Activated naive CD4-positive, alpha-beta T cell treated with anti-CD3 and anti-CD28 coated beads, Interleukin-2, amount 50 U/mL, for 24 hours (primary cell): ENCODE data around the gene NRDC.
A peak's percentile ranks its signal among the peaks of the same experiment; 100 is the strongest.
"Not testable (repeated sequence)": the region's sequence is repeated elsewhere in the genome, so short reads cannot be mapped to it uniquely, and the experiment has no call there.

Experiments
- H3K27ac Mint-ChIP-seq: one replicate; pipeline ENCODE4 v1.8.0; 2021; ENCODE audit warnings: mild to moderate bottlenecking, mixed read lengths
- H3K27me3 Mint-ChIP-seq: one replicate; pipeline ENCODE4 v1.8.0; 2021; ENCODE audit warnings: mixed read lengths
- H3K36me3 Mint-ChIP-seq: one replicate; pipeline ENCODE4 v1.8.0; 2021; ENCODE audit warnings: mixed read lengths
- H3K4me1 Mint-ChIP-seq: one replicate; pipeline ENCODE4 v1.8.0; 2021; ENCODE audit warnings: mixed read lengths
- H3K4me3 Mint-ChIP-seq: one replicate; pipeline ENCODE4 v1.8.0; 2021; ENCODE audit warnings: mild to moderate bottlenecking, mixed read lengths
- H3K9me3 Mint-ChIP-seq: one replicate; pipeline ENCODE4 v1.8.0; 2021; ENCODE audit warnings: mixed read lengths

Gene NRDC

GRCh38 chr1:51840182-51840581 lies 38.3 kb downstream of the NRDC start:
- no peaks in the 10 kb centered on the region for H3K27me3 Mint-ChIP-seq
- peaks cover 48% of the 10 kb centered on the region for H3K4me1 Mint-ChIP-seq
- peaks cover 11% of the 10 kb centered on the region for H3K36me3 Mint-ChIP-seq
- no peak overlapping the region for H3K4me3 Mint-ChIP-seq
- H3K9me3 Mint-ChIP-seq = no peaks in the 10 kb centered on the region
- H3K27ac Mint-ChIP-seq = no peak overlapping the region

GRCh38 chr1:51839094-51839493 lies 39.4 kb downstream of the NRDC start:
- no peaks in the 10 kb centered on the region for H3K9me3 Mint-ChIP-seq
- no peak overlapping the region for H3K27ac Mint-ChIP-seq
- no peak overlapping the region for H3K4me3 Mint-ChIP-seq
- H3K4me1 Mint-ChIP-seq = peaks cover 41% of the 10 kb centered on the region
- H3K36me3 Mint-ChIP-seq = peaks cover 11% of the 10 kb centered on the region
- no peaks in the 10 kb centered on the region for H3K27me3 Mint-ChIP-seq

- Mint-ChIP-seq H3K4me3 (no peak overlapping the region), H3K4me1 (peaks cover 31% of the 10 kb centered on the region), H3K9me3 (no peaks in the 10 kb centered on the region), H3K27ac (no peak overlapping the region), H3K27me3 (no peaks in the 10 kb centered on the region), H3K36me3 (peaks cover 15% of the 10 kb centered on the region)
Observed at GRCh38 chr1:51837243-51837642, 41.3 kb downstream of the NRDC start.

GRCh38 chr1:51833700-51834099 lies 44.8 kb downstream of the NRDC start:
- Mint-ChIP-seq H3K27ac (no peak overlapping the region), H3K4me3 (no peak overlapping the region), H3K36me3 (peaks cover 11% of the 10 kb centered on the region), H3K27me3 (no peaks in the 10 kb centered on the region), H3K9me3 (no peaks in the 10 kb centered on the region), H3K4me1 (peaks cover 10% of the 10 kb centered on the region)

GRCh38 chr1:51829058-51829457 lies 49.5 kb downstream of the NRDC start:
- Mint-ChIP-seq H3K27me3 (no peaks in the 10 kb centered on the region), H3K36me3 (peaks cover 15% of the 10 kb centered on the region), H3K27ac (no peak overlapping the region), H3K4me1 (no peaks in the 10 kb centered on the region), H3K4me3 (no peak overlapping the region), H3K9me3 (no peaks in the 10 kb centered on the region)

- Mint-ChIP-seq H3K36me3 (peaks cover 13% of the 10 kb centered on the region), H3K27me3 (no peaks in the 10 kb centered on the region), H3K4me1 (no peaks in the 10 kb centered on the region), H3K4me3 (no peak overlapping the region), H3K27ac (no peak overlapping the region), H3K9me3 (no peaks in the 10 kb centered on the region)
Observed at GRCh38 chr1:51819810-51820209, 58.7 kb downstream of the NRDC start.

GRCh38 chr1:51819021-51819420 lies 59.5 kb downstream of the NRDC start:
- not testable (repeated sequence) for H3K9me3 Mint-ChIP-seq, H3K4me3 Mint-ChIP-seq, H3K27me3 Mint-ChIP-seq, H3K4me1 Mint-ChIP-seq, H3K27ac Mint-ChIP-seq
- peaks cover 15% of the 10 kb centered on the region for H3K36me3 Mint-ChIP-seq

- Mint-ChIP-seq H3K36me3 (peaks cover 20% of the 10 kb centered on the region), H3K27ac (no peak overlapping the region)
Observed at GRCh38 chr1:51818487-51818886, 60.0 kb downstream of the NRDC start.

GRCh38 chr1:51814513-51814912 lies 64.0 kb downstream of the NRDC start:
- H3K27me3 Mint-ChIP-seq = no peaks in the 10 kb centered on the region
- H3K4me1 Mint-ChIP-seq = no peaks in the 10 kb centered on the region
- H3K36me3 Mint-ChIP-seq = peaks cover 12% of the 10 kb centered on the region
- no peak overlapping the region for H3K4me3 Mint-ChIP-seq
- H3K9me3 Mint-ChIP-seq = no peaks in the 10 kb centered on the region
- no peak overlapping the region for H3K27ac Mint-ChIP-seq

More at GRCh38 chr1:51818487-51818886, 60.0 kb downstream of the NRDC start:
- no peaks in the 10 kb centered on the region for H3K9me3 Mint-ChIP-seq
- H3K27me3 Mint-ChIP-seq = no peaks in the 10 kb centered on the region
- no peak overlapping the region for H3K4me3 Mint-ChIP-seq
- H3K4me1 Mint-ChIP-seq = no peaks in the 10 kb centered on the region

- H3K9me3 Mint-ChIP-seq = no peaks in the 10 kb centered on the region
Observed at GRCh38 chr1:51799372-51799771, 79.2 kb downstream of the NRDC start.

GRCh38 chr1:51794868-51795267 lies 83.7 kb downstream of the NRDC start:
- H3K27ac Mint-ChIP-seq = peak overlapping the region; percentile 55
- peaks cover 6% of the 10 kb centered on the region for H3K4me1 Mint-ChIP-seq
- H3K9me3 Mint-ChIP-seq = no peaks in the 10 kb centered on the region
- H3K4me3 Mint-ChIP-seq = no peak overlapping the region
- H3K27me3 Mint-ChIP-seq = no peaks in the 10 kb centered on the region
- peaks cover 17% of the 10 kb centered on the region for H3K36me3 Mint-ChIP-seq

More at GRCh38 chr1:51799372-51799771, 79.2 kb downstream of the NRDC start:
- no peaks in the 10 kb centered on the region for H3K4me1 Mint-ChIP-seq
- H3K36me3 Mint-ChIP-seq = peaks cover 11% of the 10 kb centered on the region
- no peak overlapping the region for H3K4me3 Mint-ChIP-seq
- no peak overlapping the region for H3K27ac Mint-ChIP-seq
- H3K27me3 Mint-ChIP-seq = no peaks in the 10 kb centered on the region

- H3K27ac Mint-ChIP-seq = peak overlapping the region; percentile 76
- peaks cover 22% of the 10 kb centered on the region for H3K36me3 Mint-ChIP-seq
- H3K4me3 Mint-ChIP-seq = no peak overlapping the region
- peaks cover 6% of the 10 kb centered on the region for H3K4me1 Mint-ChIP-seq
- H3K9me3 Mint-ChIP-seq = no peaks in the 10 kb centered on the region
- no peaks in the 10 kb centered on the region for H3K27me3 Mint-ChIP-seq
Observed at GRCh38 chr1:51794260-51794659, 84.3 kb downstream of the NRDC start.

GRCh38 chr1:51792864-51793263 lies 85.7 kb downstream of the NRDC start:
- H3K27ac Mint-ChIP-seq = peak overlapping the region; percentile 33
- no peaks in the 10 kb centered on the region for H3K27me3 Mint-ChIP-seq
- peaks cover 28% of the 10 kb centered on the region for H3K36me3 Mint-ChIP-seq
- H3K9me3 Mint-ChIP-seq = no peaks in the 10 kb centered on the region
- peaks cover 6% of the 10 kb centered on the region for H3K4me1 Mint-ChIP-seq
- H3K4me3 Mint-ChIP-seq = no peak overlapping the region

GRCh38 chr1:51791888-51792287 lies 86.6 kb downstream of the NRDC start:
- H3K27me3 Mint-ChIP-seq = no peaks in the 10 kb centered on the region
- H3K4me1 Mint-ChIP-seq = peaks cover 6% of the 10 kb centered on the region
- H3K9me3 Mint-ChIP-seq = no peaks in the 10 kb centered on the region
- peak overlapping the region; percentile 82 for H3K27ac Mint-ChIP-seq
- H3K36me3 Mint-ChIP-seq = peaks cover 24% of the 10 kb centered on the region
- no peak overlapping the region for H3K4me3 Mint-ChIP-seq

GRCh38 chr1:51790385-51790784 lies 88.1 kb downstream of the NRDC start:
- H3K27ac Mint-ChIP-seq = peak overlapping the region; percentile 18
- peaks cover 6% of the 10 kb centered on the region for H3K4me1 Mint-ChIP-seq
- no peak overlapping the region for H3K4me3 Mint-ChIP-seq
- H3K27me3 Mint-ChIP-seq = no peaks in the 10 kb centered on the region
- peaks cover 24% of the 10 kb centered on the region for H3K36me3 Mint-ChIP-seq
- no peaks in the 10 kb centered on the region for H3K9me3 Mint-ChIP-seq

- no peaks in the 10 kb centered on the region for H3K27me3 Mint-ChIP-seq
- H3K4me1 Mint-ChIP-seq = peaks cover 6% of the 10 kb centered on the region
- no peak overlapping the region for H3K4me3 Mint-ChIP-seq
- peak overlapping the region; percentile 26 for H3K27ac Mint-ChIP-seq
- no peaks in the 10 kb centered on the region for H3K9me3 Mint-ChIP-seq
- peaks cover 24% of the 10 kb centered on the region for H3K36me3 Mint-ChIP-seq
Observed at GRCh38 chr1:51789342-51789741, 89.2 kb downstream of the NRDC start.

- H3K27ac Mint-ChIP-seq = no peak overlapping the region
- H3K4me1 Mint-ChIP-seq = peaks cover 6% of the 10 kb centered on the region
- H3K4me3 Mint-ChIP-seq = no peak overlapping the region
- no peaks in the 10 kb centered on the region for H3K27me3 Mint-ChIP-seq
- no peaks in the 10 kb centered on the region for H3K9me3 Mint-ChIP-seq
- peaks cover 24% of the 10 kb centered on the region for H3K36me3 Mint-ChIP-seq
Observed at GRCh38 chr1:51788938-51789337, 89.6 kb downstream of the NRDC start.
